Measurements from ENCODE around the gene KSR2. TPM values are rescaled to one million over a fixed set of nuclear protein-coding genes. Genes with fewer than 3 reads are reported as not detected.

The KSR2 gene
- total and polyA plus RNA-seq, 2 of the 4 experiments (the other 2 are of a cell fraction): not detected

DNA sequence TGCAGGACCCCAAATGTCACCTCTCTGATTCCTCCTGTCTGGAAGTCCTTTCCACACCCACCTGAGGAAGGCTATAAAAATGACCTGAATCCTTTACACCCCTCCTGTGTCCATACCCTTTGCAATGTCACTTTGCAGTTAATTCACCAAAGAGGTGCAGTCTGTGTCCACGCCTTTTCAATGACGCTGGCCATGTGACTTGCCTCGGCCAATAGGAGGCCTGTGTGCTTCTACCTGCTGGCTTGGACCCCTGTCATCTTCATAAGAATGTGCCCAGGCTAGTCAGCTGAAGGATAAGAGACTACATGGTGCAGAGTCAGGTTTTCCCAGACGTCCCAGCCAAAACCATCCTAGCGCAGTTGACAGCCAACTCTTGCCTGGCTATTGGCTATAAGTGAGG, 101.4 kb downstream of the KSR2 start:
- Histone ChIP-seq H3K56ac (ENCODE audit: extremely low read depth, insufficient read depth, low read length) (no peak overlapping the region), H3K18ac (ENCODE audit: low read depth, low read length) (no peak overlapping the region), H3K4me3 (ENCODE audit: insufficient read depth, low read depth, low read length) (no peak overlapping the region), H3K79me1 (ENCODE audit: low read depth in 1 of 2, low read length in 2 of 2) (no peaks in the 10 kb centered on the region), H3K4me2 (ENCODE audit: low read depth, low read length) (no peak overlapping the region), H2BK15ac (ENCODE audit: low read depth, low read length) (no peak overlapping the region), H3K9me1 (ENCODE audit: insufficient read depth, low read length) (no peaks in the 10 kb centered on the region), H3K36me3 (ENCODE audit: control insufficient read depth, insufficient read depth, low read length) (no peaks in the 10 kb centered on the region), H2BK120ac (ENCODE audit: low read depth, low read length) (no peak overlapping the region), H4K8ac (ENCODE audit: low read depth in 2 of 2, low read length in 2 of 2) (no peak overlapping the region), H4K91ac (ENCODE audit: insufficient read depth, low read depth, low read length) (no peak overlapping the region), H3K14ac (replicated peaks; ENCODE audit: low read depth, low read length) (no peak overlapping the region), H3K9ac (ENCODE audit: low read depth, low read length) (no peak overlapping the region), H2AK5ac (ENCODE audit: low read depth, low read length) (no peak overlapping the region), H3K9me3 (ENCODE audit: control insufficient read depth, insufficient read depth, low read length) (no peaks in the 10 kb centered on the region), H4K20me1 (ENCODE audit: insufficient read depth, low read length) (no peaks in the 10 kb centered on the region), H2BK20ac (ENCODE audit: low read depth, low read length) (no peak overlapping the region), H3K27me3 (ENCODE audit: control insufficient read depth, insufficient read depth, low read length) (no peaks in the 10 kb centered on the region), H3K4me1 (ENCODE audit: control insufficient read depth, insufficient read depth, low read length) (no peaks in the 10 kb centered on the region), H2AK9ac (replicated peaks; ENCODE audit: low read depth, low read length, poor library complexity) (no peak overlapping the region), H4K5ac (ENCODE audit: low read depth, low read length) (no peak overlapping the region), H3K4ac (ENCODE audit: low read depth, low read length) (no peak overlapping the region), H2BK5ac (ENCODE audit: low read depth, low read length, poor library complexity, severe bottlenecking) (no peak overlapping the region), H3K23ac (ENCODE audit: low read depth, low read length) (no peak overlapping the region), H2AFZ (replicated peaks; ENCODE audit: low read length, poor library complexity) (no peak overlapping the region), H3K27ac (ENCODE audit: insufficient read depth, low read length) (no peak overlapping the region)
- no peak for DNase-seq
- ChIA-PET CTCF (interaction anchor here (1.2 kb wide), 1 partner anchor 11 kb away, joined by 3 read pairs; no protein-coding TSS in a partner anchor), POLR2A (ENCODE audit: unreplicated experiment) (no interaction called here)
- no peak for ATAC-seq (ENCODE audit: low read depth)
- BruUV-seq (replicated peaks): no TSS peak
- intact Hi-C loops (cut with micrococcal nuclease) (no loop called here), dilution Hi-C loops (cut with HindIII; ENCODE audit: low sequenced_read_pairs, unreplicated experiment) (no loop called here), in situ Hi-C loops (cut with MboI; ENCODE audit: low sequenced_read_pairs) (loop anchor here (25.0 kb wide), 1 partner anchor 270 kb away; the partner anchor contains the start of gene PEBP1)
- TF ChIP-seq CHD1 (IDR thresholded peaks at IDR 0.05; ENCODE audit: low read depth, low read length): no peak
- 100% methylated on average over 1 of the region's 5 CpGs; no CpG with 5 or more reads in 1 of the 2 experiments for WGBS, 2 experiments (ENCODE audit: extremely low coverage in 2 of 2, insufficient read length in 1 of 2)

Measured in IMR-90 (cell line).